Natural killer cell (primary cell): ENCODE data around the gene CHST9. TPM values are rescaled to one million over a fixed set of nuclear protein-coding genes. Genes with fewer than 3 reads are reported as not detected.

Source experiments
- ATAC-seq, 3 donors: fragments of 150-1000 bp in 2 of 3; fragments of 200-7000 bp in 1 of 3; cut with Tn5 transposase; 1 replicate in 1 of 3; 2 replicates in 2 of 3; pipeline ENCODE4 v1.10.0; 2021; ENCODE audit warnings: mild to moderate bottlenecking in 2 of 3, moderate library complexity in 2 of 3
- DNase-seq, 2 donors: peaks; one replicate each; pipeline versions ENCODE4 v3.0.0 to v3.0.0-alpha.2; 2013 to 2021; ENCODE audit warnings: mixed read lengths in 1 of 2
- H3K27ac ChIP-seq: one replicate; pipeline ENCODE4 v1.5.1; 2013; ENCODE audit warnings: mild to moderate bottlenecking, low read length
- H3K27me3 ChIP-seq: one replicate; pipeline ENCODE4 v1.6.1; 2013; ENCODE audit warnings: low read length; ENCODE audit not compliant: control insufficient read depth, insufficient read depth
- H3K36me3 ChIP-seq: one replicate; pipeline ENCODE4 v1.6.1; 2013; ENCODE audit warnings: low read length; ENCODE audit not compliant: control insufficient read depth, insufficient read depth
- H3K4me1 ChIP-seq: one replicate; pipeline ENCODE4 v1.6.1; 2013; ENCODE audit warnings: low read length; ENCODE audit not compliant: control insufficient read depth, insufficient read depth
- H3K4me3 ChIP-seq: one replicate; pipeline ENCODE4 v1.5.1; 2013; ENCODE audit warnings: low read length
- H3K9me3 ChIP-seq: one replicate; pipeline ENCODE4 v1.6.1; 2013; ENCODE audit warnings: low read length; ENCODE audit not compliant: control insufficient read depth, insufficient read depth
- H3K27ac Mint-ChIP-seq, 2 donors: one replicate each; pipeline ENCODE4 v1.8.0; 2022; ENCODE audit warnings: mild to moderate bottlenecking in 2 of 2, mixed read lengths in 2 of 2, moderate library complexity in 1 of 2
- H3K27me3 Mint-ChIP-seq, 2 donors: one replicate each; pipeline ENCODE4 v1.8.0; 2022; ENCODE audit warnings: low read depth in 2 of 2, mixed read lengths in 2 of 2
- H3K36me3 Mint-ChIP-seq: one replicate; pipeline ENCODE4 v1.8.0; 2022; ENCODE audit warnings: mixed read lengths
- H3K4me1 Mint-ChIP-seq, 2 donors: one replicate each; pipeline ENCODE4 v1.8.0; 2022; ENCODE audit warnings: mixed read lengths in 2 of 2
- H3K4me3 Mint-ChIP-seq: one replicate; pipeline ENCODE4 v1.8.0; 2022; ENCODE audit warnings: mild to moderate bottlenecking, moderate library complexity, mixed read lengths
- H3K9me3 Mint-ChIP-seq, 2 donors: one replicate each; pipeline ENCODE4 v1.8.0; 2022; ENCODE audit warnings: mixed read lengths in 2 of 2
- WGBS: methylation state at CpG from one replicate; pipeline ENCODE4 v1.1.7; 2013; ENCODE audit warnings: missing lambda C conversion rate; ENCODE audit not compliant: insufficient coverage; 5-methylcytosine and 5-hydroxymethylcytosine counted together
- intact Hi-C: fragments of 100-400 bp; cut with micrococcal nuclease; formaldehyde crosslinking; loops from one replicate; pipeline ENCODE4 v1.14.2; 2022
- total RNA-seq, 4 donors: library from RNA; stranded (reverse); fragments of 120-200 nt in 1 of 4; gene quantifications; one replicate each; pipeline versions ENCODE4 v1.2.3 to v1.2.4, GENCODE V29; 2013 to 2022
- TF ChIP-seq, protein P1 (sequence below): fragments of 200-600 bp; IDR thresholded peaks from one replicate; pipeline ENCODE4 v1.8.0; 2022; ENCODE audit warnings: antibody characterized with exemption

CHST9 gene
- total RNA-seq, 3 donors from 2014 or later (not counting 1 experiment from before 2014, with no cell fraction given), result not detected

DNA sequence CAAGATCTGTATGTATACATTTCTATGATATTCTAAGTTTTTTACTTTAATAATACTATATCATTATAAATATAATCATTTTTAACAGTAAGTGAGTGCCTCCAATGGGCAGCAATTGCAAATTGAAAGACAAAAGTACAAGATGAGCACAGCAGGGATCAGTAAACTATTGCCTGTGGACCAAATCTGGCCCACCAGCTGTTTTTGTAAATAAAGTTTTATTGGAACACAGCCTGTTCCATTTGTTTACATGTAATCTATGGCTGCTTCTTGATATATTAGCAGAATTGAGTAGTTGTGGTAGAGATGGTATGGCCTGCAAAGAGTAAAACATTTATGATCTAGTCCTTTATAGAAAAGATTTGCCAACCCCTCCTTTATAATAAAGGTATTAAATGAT is 43.2 kb downstream of the CHST9 start:
- Mint-ChIP-seq H3K27me3 (no peaks in the 10 kb centered on the region), H3K4me1 (no peaks in the 10 kb centered on the region)

GRCh38 chr18:27138079-27138478 is 47.0 kb downstream of the CHST9 start:
- peaks cover 11 to 12% of the 10 kb centered on the region in 2 donors for H3K9me3 Mint-ChIP-seq
- ATAC-seq (no peak), DNase-seq (no peak)
- no peaks in the 10 kb centered on the region for H3K36me3 Mint-ChIP-seq
- Histone ChIP-seq H3K4me1 (no peaks in the 10 kb centered on the region), H3K9me3 (no peaks in the 10 kb centered on the region), H3K27me3 (no peaks in the 10 kb centered on the region), H3K36me3 (no peaks in the 10 kb centered on the region), H3K4me3 (no peak overlapping the region), H3K27ac (no peak overlapping the region)
- H3K27me3 Mint-ChIP-seq, result no peaks in the 10 kb centered on the region
- H3K4me3 Mint-ChIP-seq, result no peak overlapping the region
- TF ChIP-seq, protein P1, sequence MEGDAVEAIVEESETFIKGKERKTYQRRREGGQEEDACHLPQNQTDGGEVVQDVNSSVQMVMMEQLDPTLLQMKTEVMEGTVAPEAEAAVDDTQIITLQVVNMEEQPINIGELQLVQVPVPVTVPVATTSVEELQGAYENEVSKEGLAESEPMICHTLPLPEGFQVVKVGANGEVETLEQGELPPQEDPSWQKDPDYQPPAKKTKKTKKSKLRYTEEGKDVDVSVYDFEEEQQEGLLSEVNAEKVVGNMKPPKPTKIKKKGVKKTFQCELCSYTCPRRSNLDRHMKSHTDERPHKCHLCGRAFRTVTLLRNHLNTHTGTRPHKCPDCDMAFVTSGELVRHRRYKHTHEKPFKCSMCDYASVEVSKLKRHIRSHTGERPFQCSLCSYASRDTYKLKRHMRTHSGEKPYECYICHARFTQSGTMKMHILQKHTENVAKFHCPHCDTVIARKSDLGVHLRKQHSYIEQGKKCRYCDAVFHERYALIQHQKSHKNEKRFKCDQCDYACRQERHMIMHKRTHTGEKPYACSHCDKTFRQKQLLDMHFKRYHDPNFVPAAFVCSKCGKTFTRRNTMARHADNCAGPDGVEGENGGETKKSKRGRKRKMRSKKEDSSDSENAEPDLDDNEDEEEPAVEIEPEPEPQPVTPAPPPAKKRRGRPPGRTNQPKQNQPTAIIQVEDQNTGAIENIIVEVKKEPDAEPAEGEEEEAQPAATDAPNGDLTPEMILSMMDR, result no peak
- intact Hi-C loops, result no loop called here
- no peak overlapping the region for H3K27ac Mint-ChIP-seq
- 75% methylated on average over 1 of the region's 1 CpG for WGBS
- no peaks in the 10 kb centered on the region for H3K4me1 Mint-ChIP-seq

More for the DNA sequence above, 43.2 kb downstream of the CHST9 start:
- Histone ChIP-seq H3K4me3 (no peak overlapping the region), H3K27me3 (no peaks in the 10 kb centered on the region), H3K9me3 (no peaks in the 10 kb centered on the region), H3K27ac (no peak overlapping the region), H3K4me1 (no peaks in the 10 kb centered on the region), H3K36me3 (no peaks in the 10 kb centered on the region)
- ATAC-seq (no peak), DNase-seq (no peak)
- Mint-ChIP-seq H3K36me3 (no peaks in the 10 kb centered on the region), H3K4me3 (no peak overlapping the region), H3K27ac (no peak overlapping the region), H3K9me3 (peaks cover 7 to 8% of the 10 kb centered on the region in 2 donors)
- TF ChIP-seq, protein P1, result no peak
- intact Hi-C loops, result no loop called here

GRCh38 chr18:27136208-27136535 is 48.9 kb downstream of the CHST9 start:
- no peak overlapping the region for H3K27ac Mint-ChIP-seq
- 75% methylated on average over 4 of the region's 4 CpGs for WGBS

More at GRCh38 chr18:27136208-27136535, 48.9 kb downstream of the CHST9 start:
- Histone ChIP-seq H3K36me3 (no peaks in the 10 kb centered on the region), H3K27me3 (no peaks in the 10 kb centered on the region), H3K9me3 (peaks cover under 1% of the 10 kb centered on the region), H3K4me3 (no peak overlapping the region), H3K4me1 (no peaks in the 10 kb centered on the region), H3K27ac (no peak overlapping the region)
- intact Hi-C loops, result no loop called here
- TF ChIP-seq, protein P1, result no peak
- H3K4me3 Mint-ChIP-seq, result no peak overlapping the region
- no peak for ATAC-seq
- no peaks in the 10 kb centered on the region for H3K27me3 Mint-ChIP-seq
- H3K9me3 Mint-ChIP-seq, result peaks cover 11 to 15% of the 10 kb centered on the region in 2 donors
- H3K4me1 Mint-ChIP-seq, result no peaks in the 10 kb centered on the region
- no peak for DNase-seq
- no peaks in the 10 kb centered on the region for H3K36me3 Mint-ChIP-seq
